ENCODE measurements around the gene SEPTIN12.

DNA sequence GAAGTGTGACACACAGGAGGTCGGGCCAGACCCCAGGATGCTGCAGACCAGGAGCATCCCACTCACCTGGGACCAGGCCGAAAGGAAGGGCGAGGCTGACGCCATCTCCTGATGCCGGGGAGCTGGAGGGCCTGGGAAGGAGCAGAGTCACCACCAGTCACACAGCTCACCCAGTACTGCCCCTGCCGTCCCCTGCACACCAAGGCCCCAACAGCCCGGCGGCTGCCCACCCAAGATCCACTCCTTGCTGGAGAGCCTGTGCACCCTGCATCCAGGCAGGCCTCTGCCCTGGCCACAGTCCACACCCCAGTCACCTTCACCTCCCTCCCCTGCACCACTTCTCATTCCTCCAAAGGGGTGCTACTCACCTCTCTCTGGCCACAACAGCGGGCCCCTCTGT, 25.9 kb downstream of the SEPTIN12 start:
- no peak for TF ChIP-seq POLR2A (IDR thresholded peaks at IDR 0.05)
- TF ChIP-seq, protein P1, sequence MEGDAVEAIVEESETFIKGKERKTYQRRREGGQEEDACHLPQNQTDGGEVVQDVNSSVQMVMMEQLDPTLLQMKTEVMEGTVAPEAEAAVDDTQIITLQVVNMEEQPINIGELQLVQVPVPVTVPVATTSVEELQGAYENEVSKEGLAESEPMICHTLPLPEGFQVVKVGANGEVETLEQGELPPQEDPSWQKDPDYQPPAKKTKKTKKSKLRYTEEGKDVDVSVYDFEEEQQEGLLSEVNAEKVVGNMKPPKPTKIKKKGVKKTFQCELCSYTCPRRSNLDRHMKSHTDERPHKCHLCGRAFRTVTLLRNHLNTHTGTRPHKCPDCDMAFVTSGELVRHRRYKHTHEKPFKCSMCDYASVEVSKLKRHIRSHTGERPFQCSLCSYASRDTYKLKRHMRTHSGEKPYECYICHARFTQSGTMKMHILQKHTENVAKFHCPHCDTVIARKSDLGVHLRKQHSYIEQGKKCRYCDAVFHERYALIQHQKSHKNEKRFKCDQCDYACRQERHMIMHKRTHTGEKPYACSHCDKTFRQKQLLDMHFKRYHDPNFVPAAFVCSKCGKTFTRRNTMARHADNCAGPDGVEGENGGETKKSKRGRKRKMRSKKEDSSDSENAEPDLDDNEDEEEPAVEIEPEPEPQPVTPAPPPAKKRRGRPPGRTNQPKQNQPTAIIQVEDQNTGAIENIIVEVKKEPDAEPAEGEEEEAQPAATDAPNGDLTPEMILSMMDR (IDR thresholded peaks at IDR 0.05) = no peak

Measured in esophagus squamous epithelium (tissue), 4 donors.